Activated naive CD4-positive, alpha-beta T cell treated with anti-CD3 and anti-CD28 coated beads, Interleukin-2, amount 50 U/mL, for 24 hours (primary cell): ENCODE measurements around the gene SMG9.

Experiments
- H3K27ac Mint-ChIP-seq: one replicate; pipeline ENCODE4 v1.8.0; 2021; ENCODE audit warnings: mild to moderate bottlenecking, mixed read lengths
- H3K27me3 Mint-ChIP-seq: one replicate; pipeline ENCODE4 v1.8.0; 2021; ENCODE audit warnings: mixed read lengths
- H3K36me3 Mint-ChIP-seq: one replicate; pipeline ENCODE4 v1.8.0; 2021; ENCODE audit warnings: mixed read lengths
- H3K4me1 Mint-ChIP-seq: one replicate; pipeline ENCODE4 v1.8.0; 2021; ENCODE audit warnings: mixed read lengths
- H3K4me3 Mint-ChIP-seq: one replicate; pipeline ENCODE4 v1.8.0; 2021; ENCODE audit warnings: mild to moderate bottlenecking, mixed read lengths
- H3K9me3 Mint-ChIP-seq: one replicate; pipeline ENCODE4 v1.8.0; 2021; ENCODE audit warnings: mixed read lengths

The SMG9 gene, protein sequence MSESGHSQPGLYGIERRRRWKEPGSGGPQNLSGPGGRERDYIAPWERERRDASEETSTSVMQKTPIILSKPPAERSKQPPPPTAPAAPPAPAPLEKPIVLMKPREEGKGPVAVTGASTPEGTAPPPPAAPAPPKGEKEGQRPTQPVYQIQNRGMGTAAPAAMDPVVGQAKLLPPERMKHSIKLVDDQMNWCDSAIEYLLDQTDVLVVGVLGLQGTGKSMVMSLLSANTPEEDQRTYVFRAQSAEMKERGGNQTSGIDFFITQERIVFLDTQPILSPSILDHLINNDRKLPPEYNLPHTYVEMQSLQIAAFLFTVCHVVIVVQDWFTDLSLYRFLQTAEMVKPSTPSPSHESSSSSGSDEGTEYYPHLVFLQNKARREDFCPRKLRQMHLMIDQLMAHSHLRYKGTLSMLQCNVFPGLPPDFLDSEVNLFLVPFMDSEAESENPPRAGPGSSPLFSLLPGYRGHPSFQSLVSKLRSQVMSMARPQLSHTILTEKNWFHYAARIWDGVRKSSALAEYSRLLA

DNA sequence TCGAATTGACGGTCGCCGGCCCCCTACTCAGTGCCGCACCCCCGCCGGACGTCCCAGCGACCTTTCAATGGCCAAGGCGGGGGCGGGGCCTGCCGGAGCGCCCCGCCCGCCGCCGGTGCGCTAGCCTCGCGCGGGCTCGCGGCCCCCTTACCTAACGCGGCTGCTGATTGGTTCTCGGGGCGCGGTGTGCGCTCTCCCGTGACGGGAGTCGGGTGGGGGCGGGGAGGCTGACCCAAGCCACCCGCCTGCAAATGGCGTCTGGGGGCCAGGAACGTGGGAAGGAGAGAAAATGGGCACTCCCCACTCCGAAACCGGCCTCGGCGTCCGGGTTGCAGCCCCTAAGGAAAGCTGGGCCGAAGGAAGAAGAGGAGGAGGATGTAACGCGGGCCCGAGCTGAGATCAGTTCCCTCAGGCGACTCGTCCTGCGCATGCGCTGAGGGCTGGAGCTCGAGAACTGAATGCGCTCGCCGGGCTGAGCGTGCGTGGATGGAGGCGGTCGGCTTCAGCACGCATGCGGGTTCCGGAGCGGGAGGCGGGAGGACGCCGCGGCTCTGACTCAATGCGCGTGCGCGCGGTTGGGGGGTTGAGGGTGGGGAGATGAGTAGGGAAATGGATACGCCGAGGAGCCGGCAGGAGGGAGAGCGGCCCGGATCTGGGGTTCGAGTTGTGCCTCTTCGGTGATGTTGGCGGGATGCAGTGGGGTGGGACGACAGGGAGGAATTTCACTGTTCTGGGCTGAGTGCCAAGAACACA lies at the start of gene SMG9:
Gene SMG9, minus strand, starts transcription at position 460 of the 753 bp plus-strand sequence. CDS start 4,221 bp downstream, outside the sequence.
- Mint-ChIP-seq H3K9me3 (no peaks in the 10 kb centered on the region), H3K27me3 (no peaks in the 10 kb centered on the region), H3K4me1 (peaks cover 64% of the 10 kb centered on the region), H3K27ac (peak within 1 kb of the TSS; percentile 99), H3K4me3 (peak within 1 kb of the TSS; percentile 99), H3K36me3 (peaks cover 17% of the 10 kb centered on the region)

DNA sequence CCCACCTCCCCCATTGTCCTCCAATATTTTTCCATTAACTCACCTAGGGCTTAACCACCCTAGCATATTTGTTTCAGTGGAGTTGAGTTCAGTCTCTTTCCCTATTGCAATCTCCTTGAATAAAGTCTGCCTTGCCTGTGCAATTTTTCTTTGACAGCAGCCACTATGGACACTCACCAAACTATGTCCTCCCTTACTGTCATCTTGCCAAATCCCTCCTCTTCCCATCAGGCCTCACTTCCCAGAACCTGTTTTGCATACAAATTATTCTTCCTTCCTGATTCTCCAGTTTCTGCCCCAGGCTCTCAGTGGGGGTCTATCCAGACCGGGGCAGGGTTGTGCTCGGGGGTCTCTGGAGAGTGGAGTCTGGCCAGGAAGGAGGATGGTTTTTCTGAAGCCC lies 49.7 kb upstream of the SMG9 start:
- no peaks in the 10 kb centered on the region for H3K27me3 Mint-ChIP-seq
- H3K4me3 Mint-ChIP-seq, result no peak overlapping the region
- H3K9me3 Mint-ChIP-seq, result no peaks in the 10 kb centered on the region
- H3K36me3 Mint-ChIP-seq, result no peaks in the 10 kb centered on the region
- no peaks in the 10 kb centered on the region for H3K4me1 Mint-ChIP-seq
- no peak overlapping the region for H3K27ac Mint-ChIP-seq

DNA sequence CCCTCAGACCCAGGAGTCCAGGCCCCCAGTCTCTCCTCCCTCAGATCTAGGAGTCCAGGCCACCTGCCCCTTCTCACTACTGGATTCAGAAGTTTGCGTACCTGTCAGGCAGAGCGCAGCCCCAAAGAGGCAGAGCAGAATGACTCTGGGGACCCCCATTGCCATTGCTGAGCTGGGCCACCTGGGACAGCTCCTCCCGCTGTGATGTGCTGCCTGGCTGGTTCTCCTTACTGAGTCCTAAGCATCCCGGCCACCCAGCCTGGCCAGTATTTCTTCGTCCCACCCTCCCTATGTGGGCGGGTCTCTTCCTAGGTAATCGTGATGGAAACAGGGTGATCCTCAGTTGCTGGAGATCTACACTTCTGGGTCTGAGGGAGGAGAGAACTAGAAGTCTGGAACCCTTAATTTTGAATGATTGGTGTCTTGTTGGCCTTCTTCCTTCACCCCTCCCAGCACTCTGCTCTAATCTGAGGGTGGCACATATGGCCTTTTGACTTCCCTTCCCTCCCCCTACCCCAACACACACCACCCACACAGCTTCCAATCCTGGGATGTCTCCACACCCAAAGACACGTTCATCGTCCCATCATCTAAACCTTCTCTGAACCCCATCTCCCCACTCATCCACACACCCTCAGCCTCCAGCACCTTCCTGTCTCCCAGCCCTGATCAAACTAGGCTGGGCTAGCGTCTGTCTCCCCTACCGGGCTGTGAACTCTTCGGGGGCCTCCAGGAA lies 47.6 kb upstream of the SMG9 start, which contains the start of gene LYPD5:
Gene LYPD5, minus strand, starts transcription at position 232 of the 736 bp plus-strand sequence. Its CDS starts 67 bp downstream, at position 165.
- Mint-ChIP-seq H3K4me1 (peaks cover 14% of the 10 kb centered on the region), H3K9me3 (no peaks in the 10 kb centered on the region), H3K27ac (no peak within 1 kb of the TSS), H3K27me3 (no peaks in the 10 kb centered on the region), H3K4me3 (no peak within 1 kb of the TSS), H3K36me3 (no peaks in the 10 kb centered on the region)

DNA sequence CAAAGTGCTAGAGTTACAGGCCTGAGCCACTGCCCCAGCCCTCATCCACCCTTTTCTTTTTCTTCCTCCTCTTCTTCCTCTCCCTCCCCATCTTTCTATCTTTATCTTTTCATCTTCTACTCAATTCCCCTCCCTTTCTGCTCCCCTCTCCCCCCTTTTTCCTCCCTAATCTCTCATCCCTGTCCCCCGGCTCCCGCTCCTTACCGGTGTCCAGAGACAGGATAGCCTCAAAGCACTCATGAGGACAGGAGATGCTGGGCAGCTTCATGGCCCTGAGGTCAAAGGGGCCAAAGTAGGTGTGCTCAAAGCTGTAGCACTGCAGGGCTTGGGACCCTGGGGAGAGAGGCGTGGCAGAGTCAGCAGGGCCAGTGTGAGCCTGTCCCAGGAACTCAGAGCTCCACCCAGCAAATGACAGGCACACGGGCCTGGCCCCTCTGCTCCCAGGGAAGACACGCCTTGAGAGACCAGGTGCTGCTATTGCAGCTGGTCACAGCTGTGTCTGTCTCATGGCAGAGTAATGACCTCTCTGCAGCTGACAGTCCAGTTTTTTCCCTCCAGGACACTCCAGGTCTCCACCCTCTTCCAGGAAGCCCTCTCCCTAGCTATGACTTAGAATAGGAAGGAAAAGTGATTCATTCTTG lies 44.9 kb upstream of the SMG9 start:
- peak overlapping the region; percentile 1 for H3K27ac Mint-ChIP-seq
- no peaks in the 10 kb centered on the region for H3K27me3 Mint-ChIP-seq
- H3K4me1 Mint-ChIP-seq, result peaks cover 18% of the 10 kb centered on the region
- peak overlapping the region; percentile 79 for H3K4me3 Mint-ChIP-seq
- no peaks in the 10 kb centered on the region for H3K9me3 Mint-ChIP-seq
- no peaks in the 10 kb centered on the region for H3K36me3 Mint-ChIP-seq

DNA sequence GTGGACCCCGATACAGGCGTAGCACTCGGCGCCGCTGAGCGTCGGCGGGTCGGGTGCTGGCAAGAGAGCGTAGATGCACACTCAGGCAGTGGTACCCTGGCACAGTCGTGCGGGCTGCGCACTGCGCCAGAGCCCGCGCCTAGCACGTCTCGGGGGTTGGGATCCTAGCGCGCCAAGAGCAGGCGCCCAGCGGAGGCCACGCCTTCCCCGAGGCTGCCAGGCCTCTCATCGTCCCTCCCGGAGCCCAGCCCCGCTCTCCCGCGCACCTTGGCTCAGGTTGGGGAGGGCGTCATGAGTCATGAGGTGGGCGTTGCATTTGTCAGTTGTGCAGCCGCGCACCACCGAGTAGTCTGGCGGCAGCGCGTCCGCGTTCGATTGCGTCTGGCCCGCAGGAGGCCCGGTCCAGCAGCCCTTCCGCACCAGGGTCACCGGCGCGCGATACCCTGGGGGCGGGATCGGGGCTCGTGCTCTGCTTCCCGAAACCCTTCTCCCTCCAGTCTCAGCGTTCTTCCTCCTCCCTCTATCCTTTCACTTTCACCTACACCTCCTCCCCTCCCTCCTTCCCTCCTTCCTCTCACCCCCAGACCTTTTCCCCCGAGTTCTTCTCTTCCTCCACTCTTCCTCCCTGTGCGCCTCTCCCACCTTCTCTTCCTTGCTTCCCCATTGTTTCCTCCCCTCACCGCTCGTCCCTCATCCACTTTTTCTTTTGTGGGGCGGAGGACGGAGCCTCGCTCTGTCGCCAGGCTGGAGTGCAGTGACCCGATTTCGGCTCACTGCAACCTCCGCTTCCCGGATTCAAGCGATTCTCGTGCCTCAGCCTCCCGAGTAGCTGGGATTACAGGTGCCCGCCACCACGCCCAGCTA lies 44.0 kb upstream of the SMG9 start:
- no peaks in the 10 kb centered on the region for H3K9me3 Mint-ChIP-seq
- peak overlapping the region; percentile 31 for H3K27ac Mint-ChIP-seq
- peaks cover 3% of the 10 kb centered on the region for H3K27me3 Mint-ChIP-seq
- no peaks in the 10 kb centered on the region for H3K36me3 Mint-ChIP-seq
- peaks cover 18% of the 10 kb centered on the region for H3K4me1 Mint-ChIP-seq
- peak overlapping the region; percentile 79 for H3K4me3 Mint-ChIP-seq

DNA sequence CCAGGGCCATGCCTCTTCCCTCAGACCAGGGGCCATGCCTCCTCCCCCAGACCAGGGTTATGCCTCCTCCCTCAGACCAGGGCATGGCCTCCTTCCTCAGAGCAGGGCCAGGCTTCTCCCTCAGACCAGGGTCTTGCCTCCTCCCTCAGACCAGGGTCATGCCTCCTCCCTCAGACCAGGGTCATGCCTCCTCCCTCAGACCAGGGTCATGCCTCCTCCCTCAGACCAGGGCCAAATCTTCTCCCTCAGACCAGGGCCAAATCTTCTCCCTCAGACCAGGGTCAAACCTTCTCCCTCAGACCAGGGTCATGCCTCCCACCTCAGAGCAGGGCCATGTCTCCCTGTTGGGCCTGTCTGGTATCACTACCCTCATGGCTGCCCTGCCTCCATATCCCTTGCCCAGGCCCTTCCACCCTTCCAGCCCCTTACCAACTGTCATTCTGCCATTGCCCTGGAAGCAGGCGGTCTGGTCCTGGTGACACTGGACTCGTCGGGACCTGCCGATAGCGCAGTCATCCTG lies 43.3 kb upstream of the SMG9 start:
- Mint-ChIP-seq H3K4me3 (peak overlapping the region; percentile 79), H3K36me3 (no peaks in the 10 kb centered on the region), H3K9me3 (no peaks in the 10 kb centered on the region), H3K27me3 (peaks cover 3% of the 10 kb centered on the region), H3K27ac (peak overlapping the region; percentile 31), H3K4me1 (peaks cover 18% of the 10 kb centered on the region)

DNA sequence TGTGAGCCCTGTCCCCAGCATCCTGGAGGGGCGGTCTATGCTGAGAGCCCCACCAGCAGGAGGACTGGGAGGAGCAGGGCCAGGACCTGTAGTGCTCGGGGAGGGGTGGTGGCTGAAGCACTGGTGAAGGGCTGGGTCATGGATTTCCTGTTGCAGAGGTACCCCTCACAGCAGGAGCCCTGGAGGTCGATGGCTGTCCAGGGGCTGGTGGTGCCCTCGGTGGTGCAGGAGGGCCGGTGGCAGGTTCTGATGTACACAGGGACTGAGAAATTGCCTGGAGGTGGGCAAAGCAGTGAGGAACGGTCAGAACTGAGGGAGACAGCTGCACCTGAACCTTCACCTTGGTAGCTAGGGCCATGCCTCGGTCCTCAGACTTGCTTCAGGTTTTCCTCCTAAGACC lies 42.8 kb upstream of the SMG9 start:
- peaks cover 18% of the 10 kb centered on the region for H3K4me1 Mint-ChIP-seq
- H3K27ac Mint-ChIP-seq, result peak overlapping the region; percentile 76
- H3K27me3 Mint-ChIP-seq, result peaks cover 3% of the 10 kb centered on the region
- no peaks in the 10 kb centered on the region for H3K36me3 Mint-ChIP-seq
- H3K4me3 Mint-ChIP-seq, result peak overlapping the region; percentile 63
- no peaks in the 10 kb centered on the region for H3K9me3 Mint-ChIP-seq

DNA sequence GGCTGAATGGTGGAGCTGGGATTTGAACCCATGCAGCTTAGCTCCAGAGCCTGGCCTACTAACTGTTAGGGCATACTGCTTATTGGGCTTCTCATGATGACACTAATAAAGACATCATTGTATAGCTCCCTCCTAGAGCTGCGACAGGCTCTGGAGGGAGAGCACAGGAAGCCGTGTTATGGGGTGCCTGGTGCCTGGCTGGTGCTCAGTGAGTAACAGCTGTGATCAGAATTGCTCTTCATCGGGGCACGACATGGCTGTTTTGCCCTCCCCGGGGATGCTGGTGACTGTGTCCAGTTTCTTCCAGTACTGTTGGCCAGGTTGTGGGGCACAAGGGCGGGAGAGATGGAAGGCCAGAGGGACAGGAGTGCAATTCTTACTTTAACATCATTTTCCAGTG lies 42.4 kb upstream of the SMG9 start:
- Mint-ChIP-seq H3K4me3 (peak overlapping the region; percentile 63), H3K27me3 (peaks cover 3% of the 10 kb centered on the region)

DNA sequence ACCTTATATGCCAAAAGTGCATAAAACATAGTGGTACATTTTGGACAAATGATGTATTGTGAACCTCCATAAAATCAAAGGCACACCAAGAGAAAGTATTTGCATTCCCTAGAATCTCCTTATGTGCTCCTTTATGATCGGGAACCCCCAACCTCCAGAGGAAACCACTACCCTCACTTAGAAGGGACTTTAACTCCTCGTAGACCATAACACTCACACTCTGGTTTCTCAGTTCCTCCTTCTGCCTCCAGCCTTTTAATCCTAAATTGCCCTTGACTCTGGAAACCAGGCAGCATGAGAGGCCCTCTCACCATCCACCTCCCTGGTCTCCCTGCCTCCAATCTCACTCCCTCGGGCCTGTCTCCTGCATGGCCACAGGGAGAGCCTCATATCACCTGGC lies 35.8 kb upstream of the SMG9 start:
- H3K27me3 Mint-ChIP-seq, result peaks cover 7% of the 10 kb centered on the region
- H3K27ac Mint-ChIP-seq, result no peak overlapping the region
- H3K4me1 Mint-ChIP-seq, result peaks cover 3% of the 10 kb centered on the region
- no peaks in the 10 kb centered on the region for H3K36me3 Mint-ChIP-seq
- H3K9me3 Mint-ChIP-seq, result no peaks in the 10 kb centered on the region
- no peak overlapping the region for H3K4me3 Mint-ChIP-seq

More for the DNA sequence above, 42.4 kb upstream of the SMG9 start:
- no peaks in the 10 kb centered on the region for H3K36me3 Mint-ChIP-seq
- peaks cover 18% of the 10 kb centered on the region for H3K4me1 Mint-ChIP-seq
- peak overlapping the region; percentile 76 for H3K27ac Mint-ChIP-seq
- no peaks in the 10 kb centered on the region for H3K9me3 Mint-ChIP-seq

DNA sequence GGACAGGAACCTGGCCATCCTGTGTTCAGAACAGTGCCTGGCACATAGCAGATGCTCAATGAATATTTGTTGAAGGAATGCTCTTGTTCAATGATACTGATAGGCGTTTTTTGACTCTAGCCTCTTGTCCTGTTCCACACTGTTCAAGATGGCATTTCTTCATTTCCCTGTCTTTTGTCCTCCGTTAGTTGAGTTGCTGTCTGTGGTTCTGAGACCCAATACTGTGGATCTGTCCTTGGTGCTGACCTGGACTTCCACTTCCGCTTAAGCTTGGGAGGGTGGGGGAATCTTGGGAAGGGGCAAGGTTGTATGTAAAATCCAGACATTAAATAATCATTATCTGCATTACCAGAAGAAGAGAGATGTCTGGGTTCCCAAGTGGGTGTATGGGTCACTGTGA lies 34.3 kb upstream of the SMG9 start:
- H3K9me3 Mint-ChIP-seq, result no peaks in the 10 kb centered on the region
- H3K27me3 Mint-ChIP-seq, result peaks cover 7% of the 10 kb centered on the region
- no peaks in the 10 kb centered on the region for H3K36me3 Mint-ChIP-seq
- no peak overlapping the region for H3K27ac Mint-ChIP-seq
- H3K4me1 Mint-ChIP-seq, result peaks cover 15% of the 10 kb centered on the region
- no peak overlapping the region for H3K4me3 Mint-ChIP-seq

DNA sequence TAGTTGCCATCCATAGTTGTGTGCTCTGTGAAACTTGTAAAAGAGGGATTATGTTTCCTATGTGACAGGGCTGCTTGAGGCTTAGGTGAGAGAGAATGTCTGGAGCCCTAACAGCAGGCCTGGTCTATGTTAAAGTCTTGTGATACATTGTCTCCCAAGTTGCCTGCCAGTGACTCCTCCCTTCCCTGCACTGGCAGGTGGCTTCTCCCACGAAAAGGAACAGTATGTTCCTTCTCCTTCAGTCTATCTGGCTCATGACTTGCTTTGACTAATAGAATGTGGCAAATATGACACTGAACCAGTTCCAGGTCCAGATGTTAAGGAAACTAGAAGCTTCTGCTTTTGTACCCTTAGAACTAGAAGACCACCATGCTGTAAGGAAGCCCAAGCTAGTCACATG lies 31.9 kb upstream of the SMG9 start:
- H3K9me3 Mint-ChIP-seq, result no peaks in the 10 kb centered on the region
- no peaks in the 10 kb centered on the region for H3K36me3 Mint-ChIP-seq
- H3K4me1 Mint-ChIP-seq, result peaks cover 36% of the 10 kb centered on the region
- H3K27me3 Mint-ChIP-seq, result peaks cover 5% of the 10 kb centered on the region
- H3K4me3 Mint-ChIP-seq, result no peak overlapping the region
- no peak overlapping the region for H3K27ac Mint-ChIP-seq

DNA sequence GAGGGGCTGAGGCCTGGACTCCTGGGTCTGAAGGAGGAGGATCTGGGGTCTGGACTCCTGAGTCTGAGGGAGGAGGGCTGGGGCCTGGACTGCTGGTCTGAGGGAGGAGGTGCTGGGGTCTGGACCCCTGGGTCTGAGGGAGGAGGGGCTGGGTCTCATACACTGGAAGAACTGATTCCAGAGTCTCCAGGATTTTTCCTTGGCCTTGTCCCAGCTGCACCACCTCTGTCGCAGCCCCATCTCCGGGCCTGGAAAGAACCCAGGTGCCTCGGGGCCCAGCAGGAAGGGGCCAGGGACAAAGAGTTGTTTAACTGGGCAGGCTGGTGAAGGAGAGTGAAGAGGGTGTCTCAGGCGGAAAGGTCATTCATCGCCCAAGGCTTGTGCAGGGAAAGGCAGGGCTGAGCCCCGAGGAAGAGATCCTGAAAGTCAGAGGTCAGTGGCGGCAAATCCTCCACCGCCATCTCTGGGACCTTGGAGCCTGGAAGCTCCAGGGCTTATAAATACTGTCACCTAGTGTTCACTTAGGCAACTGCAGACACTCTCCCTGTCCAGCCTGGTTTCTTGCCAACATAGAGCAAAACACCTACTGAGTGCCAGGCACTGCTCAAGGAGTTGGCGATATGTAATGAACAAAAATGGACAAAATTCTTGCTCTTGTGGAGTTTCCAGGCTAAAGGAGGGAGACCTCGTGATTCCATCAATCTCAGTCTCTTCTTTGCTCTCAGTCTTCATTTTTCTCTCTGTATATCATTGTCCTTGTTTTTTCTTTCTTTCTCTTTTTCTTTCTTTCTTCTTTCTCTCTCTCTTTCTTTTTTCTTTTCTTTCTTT lies 30.4 kb upstream of the SMG9 start:
- Mint-ChIP-seq H3K27me3 (peaks cover 5% of the 10 kb centered on the region), H3K9me3 (no peaks in the 10 kb centered on the region), H3K4me3 (peak overlapping the region; percentile 64), H3K36me3 (no peaks in the 10 kb centered on the region), H3K4me1 (peaks cover 44% of the 10 kb centered on the region), H3K27ac (peak overlapping the region; percentile 87)

DNA sequence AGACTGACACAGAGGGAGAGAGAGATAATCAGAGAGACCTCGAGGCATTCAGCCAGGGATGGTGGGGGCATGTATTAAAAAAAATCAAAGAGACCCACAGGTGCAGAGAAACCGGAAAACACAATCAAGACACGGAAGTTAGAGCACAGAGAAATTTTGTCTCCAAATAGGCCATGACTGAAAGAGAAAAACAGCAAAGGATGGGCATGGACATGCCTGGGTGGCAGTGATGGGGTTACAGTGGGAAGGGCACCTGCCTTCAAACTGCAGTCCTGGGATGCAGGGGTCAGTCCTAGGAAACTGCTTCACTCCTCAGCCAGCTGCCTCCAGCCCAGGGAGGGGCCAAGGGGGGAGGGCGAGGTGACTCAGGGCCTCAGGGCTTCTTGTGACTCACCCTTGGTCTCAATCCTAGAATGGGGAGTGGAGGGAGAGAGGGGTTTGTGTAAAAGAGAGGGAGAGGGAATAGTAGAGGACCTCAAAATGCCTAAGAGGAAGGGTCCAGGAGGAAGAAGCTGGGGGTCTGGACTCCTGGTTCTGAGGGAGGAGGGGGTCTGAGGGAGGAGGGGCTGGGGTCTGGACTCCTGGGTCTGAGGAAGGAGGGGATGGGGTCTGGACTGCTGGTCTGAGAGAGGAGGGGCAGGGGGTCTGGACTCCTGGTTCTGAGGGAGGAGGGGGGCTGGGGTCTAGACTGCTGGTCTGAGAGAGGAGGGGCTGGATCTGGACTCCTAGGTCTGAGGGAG lies 29.6 kb upstream of the SMG9 start:
- H3K36me3 Mint-ChIP-seq, result no peaks in the 10 kb centered on the region
- H3K4me3 Mint-ChIP-seq, result peak overlapping the region; percentile 64
- H3K27me3 Mint-ChIP-seq, result peaks cover 2% of the 10 kb centered on the region
- H3K9me3 Mint-ChIP-seq, result no peaks in the 10 kb centered on the region
- peaks cover 48% of the 10 kb centered on the region for H3K4me1 Mint-ChIP-seq
- peak overlapping the region; percentile 87 for H3K27ac Mint-ChIP-seq
